HG03095 (cell line): ENCODE results near the gene POU3F1.

Experiments used
- ATAC-seq: cut with Tn5 transposase; IDR thresholded peaks from one replicate; pipeline ENCODE4 v1.9.1; 2021; ENCODE audit warnings: moderate library complexity; ENCODE audit not compliant: unreplicated experiment

Gene POU3F1

GRCh38 chr1:38074302-38074677, 27.7 kb upstream of the POU3F1 start:
- no peak for ATAC-seq

DNA sequence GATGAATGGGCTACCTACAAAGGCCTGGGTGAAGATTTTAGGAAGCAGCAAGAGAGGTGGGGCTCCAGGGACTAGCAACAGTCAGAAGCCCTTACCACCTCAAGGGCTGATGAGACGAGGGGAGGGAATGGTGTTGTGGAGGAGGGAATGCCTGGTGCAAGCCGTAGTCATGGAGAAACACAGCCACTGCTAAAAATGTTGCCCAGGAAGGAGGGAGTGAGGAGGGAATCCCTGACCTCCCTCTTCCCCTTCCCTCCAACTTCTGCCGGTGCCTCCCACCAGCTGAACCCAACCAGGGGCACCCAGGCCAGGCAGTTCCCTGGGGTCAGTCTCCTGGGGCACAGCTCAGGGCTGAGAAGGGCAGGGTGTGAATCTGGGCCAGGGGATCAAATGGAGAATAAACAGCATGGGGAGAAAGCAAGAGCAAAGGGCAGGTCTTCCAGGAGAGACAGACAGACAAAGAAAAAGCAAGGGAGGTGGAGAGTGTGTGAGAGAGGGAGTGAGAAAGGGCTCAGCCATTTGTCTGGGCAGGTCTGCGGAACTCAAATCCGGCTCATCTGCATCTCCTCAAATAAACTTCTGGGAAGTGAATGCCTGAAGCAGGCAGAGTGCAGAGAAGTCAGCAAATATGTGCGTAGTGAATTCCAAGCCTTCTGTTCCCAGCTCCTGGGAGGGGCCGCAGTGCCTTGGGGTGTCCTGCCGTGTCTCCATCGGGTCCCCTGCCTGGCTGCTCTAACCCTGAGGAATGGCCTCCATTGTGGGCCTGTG, 27.1 kb upstream of the POU3F1 start:
- no peak for ATAC-seq

- ATAC-seq = no peak
These were observed 26.3 kb upstream of the POU3F1 start for GRCh38 chr1:38072858-38073257.

DNA sequence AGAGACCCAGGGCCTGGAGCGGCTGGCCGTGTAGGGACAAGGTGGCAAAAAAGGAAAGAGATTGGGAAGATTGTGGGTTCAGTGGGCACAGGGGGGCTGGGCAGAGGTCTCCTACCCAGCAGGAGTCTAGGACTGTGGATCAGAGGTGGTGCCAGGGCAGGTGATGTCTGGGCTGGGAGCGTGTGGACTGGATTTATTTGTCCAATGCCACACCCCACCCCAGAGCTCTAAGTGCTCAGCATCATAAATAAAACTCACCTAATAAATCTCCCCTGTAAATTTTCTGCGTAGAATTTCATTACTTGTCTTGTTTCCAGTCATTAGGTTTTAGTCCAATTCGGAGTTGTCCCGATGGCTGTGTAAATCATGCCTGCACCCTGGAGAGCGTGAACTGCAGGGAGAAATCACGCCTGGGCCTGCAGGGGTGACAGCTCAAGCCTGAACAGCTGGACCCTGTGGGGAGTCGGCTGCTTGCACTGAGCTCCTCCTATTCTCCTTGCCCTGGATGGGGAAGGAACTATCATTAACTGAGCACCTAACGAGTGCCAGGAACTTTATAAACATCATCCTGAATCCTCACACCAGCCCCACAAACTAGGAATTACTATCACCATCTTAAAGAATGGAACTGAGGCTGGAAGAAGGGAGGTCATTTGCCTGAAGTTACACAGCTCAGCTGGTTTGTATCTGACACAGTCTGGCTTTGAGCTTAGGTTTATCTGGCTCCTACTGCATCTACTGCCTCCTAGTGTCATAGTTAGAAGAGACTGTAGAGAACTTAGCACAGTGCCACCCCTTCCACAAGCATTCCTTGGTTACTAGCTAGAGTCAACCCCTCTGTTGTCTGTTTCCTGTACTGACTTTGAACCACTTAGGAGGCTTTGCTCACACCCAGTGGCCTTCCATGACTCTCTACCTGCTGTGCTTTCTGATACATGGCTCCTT, 25.0 kb upstream of the POU3F1 start:
- ATAC-seq = no peak

GRCh38 chr1:38068980-38069340, 22.4 kb upstream of the POU3F1 start:
- ATAC-seq = no peak

- ATAC-seq = no peak
These were observed 21.8 kb upstream of the POU3F1 start for GRCh38 chr1:38068220-38068979.

DNA sequence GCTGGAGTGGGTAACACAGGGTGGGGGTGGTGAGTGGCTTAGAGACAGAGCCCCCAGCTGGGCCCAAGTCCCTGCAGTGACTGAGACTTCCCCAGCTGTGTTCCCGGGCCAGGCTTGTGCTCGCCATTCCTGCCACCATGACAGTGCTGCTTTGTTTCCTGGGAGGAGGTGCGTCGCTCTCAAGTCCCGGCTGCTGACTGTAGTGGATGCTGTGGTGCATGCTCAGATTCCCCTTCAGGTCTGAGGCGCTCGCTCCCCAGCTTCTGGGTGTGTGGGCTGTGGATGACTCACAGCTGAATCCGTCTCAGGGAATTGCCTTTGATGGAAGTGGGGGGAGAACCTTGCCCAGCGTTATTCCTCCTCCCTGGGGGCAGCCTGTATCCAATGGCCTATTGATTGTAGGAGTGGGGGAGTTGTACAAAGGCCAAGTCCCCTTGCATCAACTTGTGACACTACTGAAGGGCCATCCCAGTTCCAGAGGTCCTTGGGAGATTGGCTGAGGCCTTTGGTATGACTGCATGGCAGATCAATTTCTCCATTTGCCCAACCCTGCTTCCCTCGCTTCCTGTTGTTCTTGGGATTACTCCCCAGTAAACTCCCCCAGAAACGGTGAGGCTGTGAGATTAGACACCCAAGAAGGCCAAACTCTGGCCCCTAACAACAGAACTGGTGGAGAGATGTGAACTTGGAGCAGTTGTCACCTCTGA, 17.8 kb upstream of the POU3F1 start:
- no peak for ATAC-seq

DNA sequence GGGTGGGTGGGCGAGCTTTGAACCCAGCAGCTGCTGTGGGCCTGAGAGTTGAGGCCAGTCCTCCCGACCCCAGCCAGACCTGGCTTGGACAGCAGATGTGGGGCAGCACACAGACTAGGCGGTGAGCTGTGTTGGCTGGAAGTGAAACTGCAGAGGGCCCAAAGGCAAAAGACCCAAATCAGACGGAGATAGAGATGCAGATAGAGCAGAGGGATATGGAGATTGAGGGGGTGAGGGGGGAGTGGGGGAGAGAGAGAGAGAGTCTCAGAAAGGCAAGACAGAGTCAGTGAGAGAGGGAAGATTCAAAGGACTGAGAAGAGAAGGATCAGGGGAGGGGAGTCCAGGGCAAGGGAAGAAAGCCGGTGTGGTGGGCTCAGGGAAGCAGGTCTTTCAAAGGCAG, 17.0 kb upstream of the POU3F1 start:
- no peak for ATAC-seq

GRCh38 chr1:38062361-38063288, 16.0 kb upstream of the POU3F1 start:
- ATAC-seq = no peak

- no peak for ATAC-seq
These were observed 15.3 kb upstream of the POU3F1 start for GRCh38 chr1:38061883-38062328.

GRCh38 chr1:38061290-38061689, 14.7 kb upstream of the POU3F1 start:
- no peak for ATAC-seq

DNA sequence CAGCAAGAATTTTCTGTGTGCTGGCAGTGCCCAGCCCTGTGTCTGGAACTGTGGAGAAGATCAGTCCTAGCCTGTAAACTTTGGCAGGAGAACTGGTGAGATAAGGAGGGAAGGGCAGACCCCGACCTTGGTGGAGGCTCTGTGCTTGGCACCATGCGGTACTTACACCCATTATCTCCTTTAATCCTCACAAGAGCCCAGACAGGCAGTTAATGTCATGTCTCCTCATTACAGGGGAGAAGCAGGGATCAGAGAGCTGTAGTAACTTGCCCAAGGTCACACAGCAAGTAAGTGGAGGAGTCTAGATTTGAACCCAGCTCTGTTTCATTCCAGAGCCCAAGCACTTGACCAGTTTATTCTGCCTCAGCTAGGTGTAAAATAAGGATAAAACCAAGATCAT, 13.9 kb upstream of the POU3F1 start:
- ATAC-seq = no peak

GRCh38 chr1:38059635-38060250, 13.2 kb upstream of the POU3F1 start:
- ATAC-seq = no peak

DNA sequence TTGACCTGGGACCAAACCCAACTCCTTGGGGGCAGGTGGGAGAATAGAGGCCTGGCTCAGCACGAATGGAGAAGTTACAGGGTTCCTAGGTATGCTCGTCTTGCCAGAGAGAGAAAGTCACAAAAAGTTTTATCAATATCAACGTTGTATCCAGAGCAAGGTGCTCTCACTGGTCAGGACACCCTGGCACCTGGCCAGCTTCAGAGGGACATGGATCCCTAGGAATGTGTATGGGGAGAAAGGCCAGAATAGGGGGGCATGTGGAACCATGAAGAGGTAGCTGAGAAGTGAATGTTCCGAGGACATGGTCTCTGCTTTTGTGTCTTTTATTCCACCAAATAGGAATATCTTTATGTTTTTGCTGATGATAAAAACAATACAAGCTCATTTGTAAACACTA, 9.4 kb upstream of the POU3F1 start:
- no peak for ATAC-seq

GRCh38 chr1:38055398-38055797, 8.8 kb upstream of the POU3F1 start:
- ATAC-seq = no peak

DNA sequence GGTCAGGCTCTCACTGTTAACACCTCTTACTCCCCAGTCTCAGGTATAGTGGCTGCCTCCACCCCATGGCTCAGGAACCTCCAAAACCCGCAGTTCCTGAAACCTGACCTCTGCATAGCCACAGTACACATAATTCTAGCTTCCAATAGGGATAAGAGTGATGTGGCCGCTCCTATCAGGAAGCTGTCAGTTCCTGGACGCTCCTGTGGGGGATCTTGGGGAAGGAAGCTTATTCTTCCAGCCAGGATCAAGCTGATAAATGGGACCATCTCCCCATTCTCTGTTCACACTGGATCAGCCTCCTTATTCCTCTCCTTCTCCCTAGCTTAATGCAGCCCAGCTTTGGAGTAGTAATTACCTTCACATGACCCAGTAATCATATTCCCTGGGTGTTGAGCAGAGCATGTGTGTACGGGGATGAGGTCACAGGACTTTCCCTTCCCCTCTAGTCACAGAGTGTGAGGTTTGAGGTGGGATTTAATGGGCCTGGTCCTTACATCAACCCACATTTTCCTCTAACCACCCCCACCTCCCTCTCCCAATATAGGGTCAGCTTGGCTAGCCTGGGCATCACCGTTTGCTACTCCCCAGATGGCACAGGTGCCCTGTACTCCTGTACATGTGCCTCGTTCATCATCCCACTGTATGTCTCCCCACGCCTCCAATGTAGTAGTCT, 7.0 kb upstream of the POU3F1 start:
- no peak for ATAC-seq

DNA sequence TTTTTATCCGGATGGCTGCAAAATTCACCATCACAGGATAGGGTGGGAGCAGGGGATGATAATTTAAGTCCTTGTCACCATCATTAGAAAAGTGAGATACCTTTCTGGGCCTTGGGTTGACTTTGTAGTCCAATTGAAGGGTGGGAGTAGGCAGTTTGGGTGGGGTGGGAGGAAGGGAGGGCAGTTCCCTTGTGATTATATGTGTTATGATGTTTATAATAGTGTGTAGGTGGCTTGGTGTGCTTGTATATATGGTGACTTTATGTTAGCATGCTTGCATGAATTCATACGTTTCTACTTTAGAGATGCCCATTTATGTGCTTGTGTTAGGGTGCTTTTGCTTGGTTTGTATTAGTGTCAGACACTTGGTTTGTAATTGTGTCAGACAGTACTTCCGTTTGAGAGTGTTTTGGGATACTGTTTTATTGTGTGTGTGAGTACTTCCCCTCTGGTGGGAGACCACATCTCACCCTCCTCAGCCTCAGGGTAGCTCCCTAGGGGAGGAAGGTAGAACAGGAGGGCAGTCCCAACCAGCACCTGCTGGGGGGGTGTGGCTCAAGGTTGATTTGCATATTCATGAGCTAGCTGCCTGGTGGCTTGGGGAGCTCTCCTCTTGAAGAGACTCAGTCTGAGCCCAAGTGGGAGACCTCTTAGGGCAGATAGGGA, 6.3 kb upstream of the POU3F1 start:
- ATAC-seq = no peak

- no peak for ATAC-seq
These were observed 4.5 kb upstream of the POU3F1 start for GRCh38 chr1:38051079-38051543.
